GM12878 (cell line): ENCODE results near the gene ZSWIM3. TPM values are rescaled to one million over a fixed set of nuclear protein-coding genes. Genes with fewer than 3 reads are reported as not detected.

Experiments used
- MYC ChIP-seq: IDR thresholded peaks from 2 replicates; pipeline ENCODE4 v1.6.1; 2011; ENCODE audit warnings: mild to moderate bottlenecking, low read length, moderate library complexity, inconsistent platforms; ENCODE audit not compliant: insufficient read depth, insufficient replicate concordance, insufficient read length, severe bottlenecking
- NFXL1 ChIP-seq: fragments of 450-650 bp; IDR thresholded peaks from 2 replicates; pipeline ENCODE4 v1.6.1; 2017; ENCODE audit warnings: antibody characterized with exemption, mild to moderate bottlenecking, borderline replicate concordance
- SREBF1 ChIP-seq: IDR thresholded peaks from 2 replicates; pipeline ENCODE4 v1.6.1; 2012; ENCODE audit warnings: mild to moderate bottlenecking, low read length
- polyA plus RNA-seq, 11 experiments: library from polyadenylated mRNA; depleted of rRNA in 4 of 11; unstranded in 6 of 11; stranded (reverse) in 5 of 11; fragments of >200 nt; fragmentation: Nextera tagmentation in 4 of 11; fragmentation: Illumina TruSeq in 1 of 11; extraction: Ambion mirVana in 4 of 11; extraction: Trizol in 1 of 11; gene quantifications; 1 replicate in 1 of 11; 2 replicates in 10 of 11; pipeline versions ENCODE4 v1.2.1 to v1.2.3, GENCODE V29; 2011 to 2016; ENCODE audit warnings: inconsistent platforms in 2 of 11, missing spikeins in 2 of 11, low read depth in 1 of 11
- total RNA-seq, 4 experiments: library from RNA; depleted of rRNA in 3 of 4; stranded (reverse); fragments of >200 nt in 3 of 4; fragmentation: Illumina TruSeq in 1 of 4; extraction: Trizol in 1 of 4; gene quantifications; 2 replicates each; pipeline versions ENCODE4 v1.2.1 to v1.2.3, GENCODE V29; 2013 to 2021
- TF ChIP-seq, protein P1 (sequence below): fragments of 450-650 bp; formaldehyde crosslinking; IDR thresholded peaks from 2 replicates; pipeline ENCODE4 v1.5.0; 2022; ENCODE audit warnings: mild to moderate bottlenecking, missing genetic modification characterization

Gene ZSWIM3
- total and polyA plus RNA-seq, 10 of the 15 experiments (the other 5 are each of a cell fraction or from before 2014, with no cell fraction given) = 1.6 to 5.1 (median 4.2) TPM

DNA sequence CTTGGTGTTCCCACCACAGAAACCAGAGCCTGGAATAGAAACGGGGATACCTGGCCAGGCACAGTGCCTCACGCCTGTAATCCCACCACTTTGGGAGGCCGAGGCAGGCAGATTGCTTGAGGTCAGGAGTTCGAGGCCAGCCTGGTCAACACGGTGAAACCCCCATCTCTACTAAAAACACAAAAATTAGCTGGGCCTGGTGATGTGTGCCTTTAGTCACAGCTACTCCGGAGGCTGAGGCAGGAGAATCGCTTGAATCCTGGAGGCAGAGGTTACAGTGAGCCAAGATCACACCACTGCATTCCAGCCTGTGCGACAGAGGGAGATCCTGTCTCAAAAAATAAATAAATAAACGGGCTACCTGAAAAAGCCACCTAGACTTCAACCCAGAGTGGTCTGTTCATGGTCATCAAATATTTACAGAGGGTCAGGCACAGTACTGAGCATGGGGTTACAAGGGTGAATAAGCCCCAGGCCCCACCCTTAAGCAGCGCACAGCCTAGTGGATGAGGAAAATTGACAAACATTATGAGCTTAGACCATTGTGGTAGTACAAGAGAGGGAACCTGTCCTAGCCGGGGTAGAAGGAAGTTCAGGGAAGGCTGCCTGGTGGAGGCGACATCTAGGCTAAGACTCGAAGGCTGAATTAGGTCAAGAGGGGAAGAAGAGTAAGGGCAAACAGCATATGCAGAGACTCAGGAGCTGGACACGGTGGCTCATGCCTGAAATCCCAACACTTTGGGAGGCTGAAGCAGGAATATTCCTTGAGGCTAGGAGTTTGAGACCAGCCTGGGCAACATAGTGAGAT is 69.9 kb downstream of the ZSWIM3 start (continued):
- TF ChIP-seq MYC (no peak), NFXL1 (no peak), SREBF1 (no peak)
- TF ChIP-seq, protein P1, sequence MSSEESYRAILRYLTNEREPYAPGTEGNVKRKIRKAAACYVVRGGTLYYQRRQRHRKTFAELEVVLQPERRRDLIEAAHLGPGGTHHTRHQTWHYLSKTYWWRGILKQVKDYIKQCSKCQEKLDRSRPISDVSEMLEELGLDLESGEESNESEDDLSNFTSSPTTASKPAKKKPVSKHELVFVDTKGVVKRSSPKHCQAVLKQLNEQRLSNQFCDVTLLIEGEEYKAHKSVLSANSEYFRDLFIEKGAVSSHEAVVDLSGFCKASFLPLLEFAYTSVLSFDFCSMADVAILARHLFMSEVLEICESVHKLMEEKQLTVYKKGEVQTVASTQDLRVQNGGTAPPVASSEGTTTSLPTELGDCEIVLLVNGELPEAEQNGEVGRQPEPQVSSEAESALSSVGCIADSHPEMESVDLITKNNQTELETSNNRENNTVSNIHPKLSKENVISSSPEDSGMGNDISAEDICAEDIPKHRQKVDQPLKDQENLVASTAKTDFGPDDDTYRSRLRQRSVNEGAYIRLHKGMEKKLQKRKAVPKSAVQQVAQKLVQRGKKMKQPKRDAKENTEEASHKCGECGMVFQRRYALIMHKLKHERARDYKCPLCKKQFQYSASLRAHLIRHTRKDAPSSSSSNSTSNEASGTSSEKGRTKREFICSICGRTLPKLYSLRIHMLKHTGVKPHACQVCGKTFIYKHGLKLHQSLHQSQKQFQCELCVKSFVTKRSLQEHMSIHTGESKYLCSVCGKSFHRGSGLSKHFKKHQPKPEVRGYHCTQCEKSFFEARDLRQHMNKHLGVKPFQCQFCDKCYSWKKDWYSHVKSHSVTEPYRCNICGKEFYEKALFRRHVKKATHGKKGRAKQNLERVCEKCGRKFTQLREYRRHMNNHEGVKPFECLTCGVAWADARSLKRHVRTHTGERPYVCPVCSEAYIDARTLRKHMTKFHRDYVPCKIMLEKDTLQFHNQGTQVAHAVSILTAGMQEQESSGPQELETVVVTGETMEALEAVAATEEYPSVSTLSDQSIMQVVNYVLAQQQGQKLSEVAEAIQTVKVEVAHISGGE (CRISPR knock-in tag) = no peak

Other genes with a start within 250 kb of the ZSWIM3 start
Only the 7 nearest of the 22 such genes appear.
- not detected in 2 replicates for gene TNNC2, start 30.3 kb upstream of the ZSWIM3 start, total RNA-seq (2014; rRNA removed)
- gene TNNC2, start 30.3 kb upstream of the ZSWIM3 start, total RNA-seq (2014; rRNA removed; fragmentation: Illumina TruSeq; extraction: Trizol) = not detected in 2 replicates
- gene TNNC2, start 30.3 kb upstream of the ZSWIM3 start, total RNA-seq (2021) = not detected in 2 replicates
- not detected in 2 replicates for gene TNNC2, start 30.3 kb upstream of the ZSWIM3 start, polyA plus RNA-seq (2011; rRNA removed)
- not detected in 2 replicates for gene TNNC2, start 30.3 kb upstream of the ZSWIM3 start, polyA plus RNA-seq (2014; fragmentation: Illumina TruSeq; extraction: Trizol)
- gene TNNC2, start 30.3 kb upstream of the ZSWIM3 start, polyA plus RNA-seq (2014; fragmentation: Nextera tagmentation; extraction: Ambion mirVana) = not detected
- gene TNNC2, start 30.3 kb upstream of the ZSWIM3 start, polyA plus RNA-seq (2014; rRNA removed) = not detected in 2 replicates
- gene TNNC2, start 30.3 kb upstream of the ZSWIM3 start, polyA plus RNA-seq (2016; fragmentation: Nextera tagmentation; extraction: Ambion mirVana) = under 1 TPM in 1 of 2 experiments, not detected in 1; 0.37 TPM
- gene SNX21, start 23.8 kb upstream of the ZSWIM3 start, total RNA-seq (2014; rRNA removed) = 0.76 and 0.79 TPM in 2 replicates
- gene SNX21, start 23.8 kb upstream of the ZSWIM3 start, total RNA-seq (2014; rRNA removed; fragmentation: Illumina TruSeq; extraction: Trizol) = 0.22 and 0.23 TPM in 2 replicates
- 0.77 and 1.2 TPM in 2 replicates for gene SNX21, start 23.8 kb upstream of the ZSWIM3 start, total RNA-seq (2021)
- gene SNX21, start 23.8 kb upstream of the ZSWIM3 start, polyA plus RNA-seq (2011; rRNA removed) = 0.27 and 0.41 TPM in 2 replicates
- gene SNX21, start 23.8 kb upstream of the ZSWIM3 start, polyA plus RNA-seq (2014; fragmentation: Illumina TruSeq; extraction: Trizol) = 0.10 and 0.27 TPM in 2 replicates
- gene SNX21, start 23.8 kb upstream of the ZSWIM3 start, polyA plus RNA-seq (2014; fragmentation: Nextera tagmentation; extraction: Ambion mirVana) = under 1 TPM; 0.34 to 0.37 TPM
- gene SNX21, start 23.8 kb upstream of the ZSWIM3 start, polyA plus RNA-seq (2014; rRNA removed) = 1.1 and 1.3 TPM in 2 replicates
- gene SNX21, start 23.8 kb upstream of the ZSWIM3 start, polyA plus RNA-seq (2016; fragmentation: Nextera tagmentation; extraction: Ambion mirVana) = 1 to 10 TPM in 1 of 2 experiments, under 1 TPM in 1; 0.74 to 1.4 TPM
- gene ACOT8, start 222 bp upstream of the ZSWIM3 start, total RNA-seq (2014; rRNA removed) = 45.0 and 47.9 TPM in 2 replicates
- 15.2 and 16.5 TPM in 2 replicates for gene ACOT8, start 222 bp upstream of the ZSWIM3 start, total RNA-seq (2014; rRNA removed; fragmentation: Illumina TruSeq; extraction: Trizol)
- gene ACOT8, start 222 bp upstream of the ZSWIM3 start, total RNA-seq (2021) = 24.9 and 27.3 TPM in 2 replicates
- 22.9 and 39.3 TPM in 2 replicates for gene ACOT8, start 222 bp upstream of the ZSWIM3 start, polyA plus RNA-seq (2011; rRNA removed)
- gene ACOT8, start 222 bp upstream of the ZSWIM3 start, polyA plus RNA-seq (2014; fragmentation: Illumina TruSeq; extraction: Trizol) = 9.5 and 15.9 TPM in 2 replicates
- gene ACOT8, start 222 bp upstream of the ZSWIM3 start, polyA plus RNA-seq (2014; fragmentation: Nextera tagmentation; extraction: Ambion mirVana) = 10 to 100 TPM in 1 of 2 experiments, 1 to 10 TPM in 1; 5.1 to 10.1 TPM
- 42.0 and 45.3 TPM in 2 replicates for gene ACOT8, start 222 bp upstream of the ZSWIM3 start, polyA plus RNA-seq (2014; rRNA removed)
- 10 to 100 TPM; 36.3 to 47.5 TPM for gene ACOT8, start 222 bp upstream of the ZSWIM3 start, polyA plus RNA-seq (2016; fragmentation: Nextera tagmentation; extraction: Ambion mirVana)
- gene ZSWIM1, start 23.6 kb downstream of the ZSWIM3 start, total RNA-seq (2014; rRNA removed) = 14.2 and 16.0 TPM in 2 replicates
- gene ZSWIM1, start 23.6 kb downstream of the ZSWIM3 start, total RNA-seq (2014; rRNA removed; fragmentation: Illumina TruSeq; extraction: Trizol) = 7.1 and 7.7 TPM in 2 replicates
- gene ZSWIM1, start 23.6 kb downstream of the ZSWIM3 start, total RNA-seq (2021) = 9.9 and 10.6 TPM in 2 replicates
- 4.2 and 7.7 TPM in 2 replicates for gene ZSWIM1, start 23.6 kb downstream of the ZSWIM3 start, polyA plus RNA-seq (2011; rRNA removed)
- 6.8 and 10.5 TPM in 2 replicates for gene ZSWIM1, start 23.6 kb downstream of the ZSWIM3 start, polyA plus RNA-seq (2014; fragmentation: Illumina TruSeq; extraction: Trizol)
- gene ZSWIM1, start 23.6 kb downstream of the ZSWIM3 start, polyA plus RNA-seq (2014; fragmentation: Nextera tagmentation; extraction: Ambion mirVana) = 1 to 10 TPM; 2.4 to 2.5 TPM
- gene ZSWIM1, start 23.6 kb downstream of the ZSWIM3 start, polyA plus RNA-seq (2014; rRNA removed) = 9.4 and 10.1 TPM in 2 replicates
- 1 to 10 TPM; 9.7 to 9.9 TPM for gene ZSWIM1, start 23.6 kb downstream of the ZSWIM3 start, polyA plus RNA-seq (2016; fragmentation: Nextera tagmentation; extraction: Ambion mirVana)
- gene SPATA25, start 30.0 kb downstream of the ZSWIM3 start, total RNA-seq (2014; rRNA removed) = 2.9 TPM in 2 replicates
- gene SPATA25, start 30.0 kb downstream of the ZSWIM3 start, total RNA-seq (2014; rRNA removed; fragmentation: Illumina TruSeq; extraction: Trizol) = 1.3 and 1.5 TPM in 2 replicates
- gene SPATA25, start 30.0 kb downstream of the ZSWIM3 start, total RNA-seq (2021) = 1.0 and 2.4 TPM in 2 replicates
- gene SPATA25, start 30.0 kb downstream of the ZSWIM3 start, polyA plus RNA-seq (2011; rRNA removed) = 0.16 and 0.34 TPM in 2 replicates
- gene SPATA25, start 30.0 kb downstream of the ZSWIM3 start, polyA plus RNA-seq (2014; fragmentation: Illumina TruSeq; extraction: Trizol) = 0.47 and 0.62 TPM in 2 replicates
- not detected for gene SPATA25, start 30.0 kb downstream of the ZSWIM3 start, polyA plus RNA-seq (2014; fragmentation: Nextera tagmentation; extraction: Ambion mirVana)
- gene SPATA25, start 30.0 kb downstream of the ZSWIM3 start, polyA plus RNA-seq (2014; rRNA removed) = 2.4 and 3.4 TPM in 2 replicates
- under 1 TPM in 1 of 2 experiments, not detected in 1; 0.28 TPM for gene SPATA25, start 30.0 kb downstream of the ZSWIM3 start, polyA plus RNA-seq (2016; fragmentation: Nextera tagmentation; extraction: Ambion mirVana)
- gene NEURL2, start 33.6 kb downstream of the ZSWIM3 start, total RNA-seq (2014; rRNA removed) = 5.8 and 7.0 TPM in 2 replicates
- 1.2 TPM in 2 replicates for gene NEURL2, start 33.6 kb downstream of the ZSWIM3 start, total RNA-seq (2014; rRNA removed; fragmentation: Illumina TruSeq; extraction: Trizol)
- 4.7 and 5.7 TPM in 2 replicates for gene NEURL2, start 33.6 kb downstream of the ZSWIM3 start, total RNA-seq (2021)
- 0.42 and 0.53 TPM in 2 replicates for gene NEURL2, start 33.6 kb downstream of the ZSWIM3 start, polyA plus RNA-seq (2011; rRNA removed)
- gene NEURL2, start 33.6 kb downstream of the ZSWIM3 start, polyA plus RNA-seq (2014; fragmentation: Illumina TruSeq; extraction: Trizol) = 1.0 TPM in 1 of 2 replicates, not detected in the other
- gene NEURL2, start 33.6 kb downstream of the ZSWIM3 start, polyA plus RNA-seq (2014; fragmentation: Nextera tagmentation; extraction: Ambion mirVana) = 1 to 10 TPM in 1 of 2 experiments, under 1 TPM in 1; 0.97 to 1.8 TPM
- 6.5 and 6.9 TPM in 2 replicates for gene NEURL2, start 33.6 kb downstream of the ZSWIM3 start, polyA plus RNA-seq (2014; rRNA removed)
- gene NEURL2, start 33.6 kb downstream of the ZSWIM3 start, polyA plus RNA-seq (2016; fragmentation: Nextera tagmentation; extraction: Ambion mirVana) = 1 to 10 TPM; 3.7 to 4.1 TPM
- gene CTSA, start 33.7 kb downstream of the ZSWIM3 start, total RNA-seq (2014; rRNA removed) = 21.6 and 29.1 TPM in 2 replicates
- gene CTSA, start 33.7 kb downstream of the ZSWIM3 start, total RNA-seq (2014; rRNA removed; fragmentation: Illumina TruSeq; extraction: Trizol) = 19.5 and 21.7 TPM in 2 replicates
- 41.5 and 42.1 TPM in 2 replicates for gene CTSA, start 33.7 kb downstream of the ZSWIM3 start, total RNA-seq (2021)
- gene CTSA, start 33.7 kb downstream of the ZSWIM3 start, polyA plus RNA-seq (2011; rRNA removed) = 16.3 and 30.3 TPM in 2 replicates
- 37.9 and 47.1 TPM in 2 replicates for gene CTSA, start 33.7 kb downstream of the ZSWIM3 start, polyA plus RNA-seq (2014; fragmentation: Illumina TruSeq; extraction: Trizol)
- gene CTSA, start 33.7 kb downstream of the ZSWIM3 start, polyA plus RNA-seq (2014; fragmentation: Nextera tagmentation; extraction: Ambion mirVana) = 1 to 10 TPM; 7.1 to 8.6 TPM
- 42.2 and 44.1 TPM in 2 replicates for gene CTSA, start 33.7 kb downstream of the ZSWIM3 start, polyA plus RNA-seq (2014; rRNA removed)
- gene CTSA, start 33.7 kb downstream of the ZSWIM3 start, polyA plus RNA-seq (2016; fragmentation: Nextera tagmentation; extraction: Ambion mirVana) = 10 to 100 TPM; 61.0 to 67.0 TPM